Endodermal cell (in vitro differentiated cells): ENCODE data around the gene KIAA2012. TPM values are rescaled to one million over a fixed set of nuclear protein-coding genes. Genes with fewer than 3 reads are reported as not detected.
A peak's percentile ranks its signal among the peaks of the same experiment; 100 is the strongest.

Source experiments
- DNase-seq: peaks from one replicate; pipeline ENCODE4 v3.0.0-alpha.2; 2017
- H3K27ac ChIP-seq: 2 replicates; pipeline ENCODE4 v1.5.1; 2013; ENCODE audit warnings: mild to moderate bottlenecking, low read depth, low read length, moderate library complexity
- H3K27me3 ChIP-seq: 2 replicates; pipeline ENCODE4 v1.6.1; 2013; ENCODE audit warnings: mild to moderate bottlenecking, low read length, moderate library complexity; ENCODE audit not compliant: insufficient read depth, control insufficient read depth, poor library complexity, severe bottlenecking
- H3K36me3 ChIP-seq: 2 replicates; pipeline ENCODE4 v1.7.0; 2013; ENCODE audit warnings: mild to moderate bottlenecking, low read length, moderate library complexity; ENCODE audit not compliant: control insufficient read depth, insufficient read depth
- H3K4me1 ChIP-seq: one replicate; pipeline ENCODE4 v1.7.0; 2013; ENCODE audit warnings: low read length; ENCODE audit not compliant: control insufficient read depth, insufficient read depth
- H3K4me3 ChIP-seq: 2 replicates; pipeline ENCODE4 v1.5.1; 2013; ENCODE audit warnings: mild to moderate bottlenecking, low read length, moderate library complexity
- H3K9ac ChIP-seq: 2 replicates; pipeline ENCODE4 v1.6.1; 2013; ENCODE audit warnings: mild to moderate bottlenecking, low read length, moderate library complexity; ENCODE audit not compliant: poor library complexity, severe bottlenecking; ENCODE audit errors: extremely low read depth
- H3K9me3 ChIP-seq: 2 replicates; pipeline ENCODE4 v1.6.1; 2013; ENCODE audit warnings: mild to moderate bottlenecking, low read length, moderate library complexity; ENCODE audit not compliant: control insufficient read depth
- H3K27ac Mint-ChIP-seq: 2 replicates; pipeline ENCODE4 v1.8.0; 2020; ENCODE audit warnings: mixed read lengths
- H3K27me3 Mint-ChIP-seq: 2 replicates; pipeline ENCODE4 v1.8.0; 2021; ENCODE audit warnings: mild to moderate bottlenecking, mixed read lengths; ENCODE audit not compliant: insufficient read depth
- H3K36me3 Mint-ChIP-seq: 2 replicates; pipeline ENCODE4 v1.8.0; 2020; ENCODE audit warnings: low read depth, mixed read lengths
- H3K4me1 Mint-ChIP-seq: 2 replicates; pipeline ENCODE4 v1.8.0; 2020; ENCODE audit warnings: mixed read lengths
- H3K4me3 Mint-ChIP-seq: 2 replicates; pipeline ENCODE4 v1.8.0; 2020; ENCODE audit warnings: mild to moderate bottlenecking, moderate library complexity, mixed read lengths
- H3K9me3 Mint-ChIP-seq: 2 replicates; pipeline ENCODE4 v1.8.0; 2020; ENCODE audit warnings: mild to moderate bottlenecking, mixed read lengths
- CTCF ChIP-seq: fragments of 200-600 bp; sonication (generic); conservative IDR thresholded peaks from 2 replicates; pipeline ENCODE4 v1.5.0; 2021; ENCODE audit warnings: antibody characterized with exemption, mild to moderate bottlenecking
- WGBS, 2 experiments: methylation state at CpG; one replicate each; pipeline versions ENCODE4 v1.1.5 to v1.1.7; 2013; ENCODE audit warnings: missing lambda C conversion rate in 2 of 2, mixed read lengths in 1 of 2; ENCODE audit not compliant: insufficient coverage in 1 of 2, insufficient read length in 1 of 2; 5-methylcytosine and 5-hydroxymethylcytosine counted together
- total RNA-seq, 2 donors: library from RNA; stranded (reverse); fragmentation: NEBNext Ultra II Directional in 1 of 2; extraction: Animal tissue kit (Norgen Biotek cat#: 25700) in 1 of 2; gene quantifications; 2 replicates in 1 of 2; 3 replicates in 1 of 2; pipeline ENCODE4 v1.2.1, GENCODE V29; 2021

Gene KIAA2012
- total RNA-seq, 2 donors from 2014 or later, result 0.62 to 1.0 TPM

GRCh38 chr2:202031246-202031951, 41.7 kb upstream of the KIAA2012 start:
- Histone ChIP-seq H3K27ac (no peak overlapping the region), H3K9ac (no peak overlapping the region), H3K4me3 (peak overlapping the region; percentile 96), H3K36me3 (peaks cover 19% of the 10 kb centered on the region), H3K9me3 (no peaks in the 10 kb centered on the region), H3K4me1 (peaks cover 3% of the 10 kb centered on the region), H3K27me3 (no peaks in the 10 kb centered on the region)
- Mint-ChIP-seq H3K4me3 (no peak overlapping the region), H3K4me1 (peaks cover 18% of the 10 kb centered on the region), H3K36me3 (peaks cover 3% of the 10 kb centered on the region), H3K27ac (peak overlapping the region; percentile 99), H3K9me3 (no peaks in the 10 kb centered on the region), H3K27me3 (peaks cover 35% of the 10 kb centered on the region)
- TF ChIP-seq CTCF, result no peak
- 35% methylated on average over 3 of the region's 4 CpGs; no CpG with 5 or more reads in 1 of the 2 experiments for WGBS, 2 experiments
- no peak for DNase-seq

GRCh38 chr2:202032846-202033316, 40.2 kb upstream of the KIAA2012 start:
- Histone ChIP-seq H3K36me3 (peaks cover 34% of the 10 kb centered on the region), H3K27ac (peak overlapping the region; percentile 99), H3K9ac (peak overlapping the region; percentile 95), H3K4me1 (no peaks in the 10 kb centered on the region), H3K4me3 (peak overlapping the region; percentile 96), H3K9me3 (no peaks in the 10 kb centered on the region), H3K27me3 (no peaks in the 10 kb centered on the region)
- no peaks in the 10 kb centered on the region for H3K9me3 Mint-ChIP-seq
- peaks cover 3% of the 10 kb centered on the region for H3K36me3 Mint-ChIP-seq
- peak overlapping the region; percentile 99 for H3K27ac Mint-ChIP-seq
- WGBS, 2 experiments, result 0% methylated on average over 13 to 42 of the region's 42 CpGs
- H3K27me3 Mint-ChIP-seq, result peaks cover 26% of the 10 kb centered on the region
- TF ChIP-seq CTCF, result no peak
- no peak overlapping the region for H3K4me3 Mint-ChIP-seq
- peak; percentile 87 for DNase-seq
- H3K4me1 Mint-ChIP-seq, result peaks cover 14% of the 10 kb centered on the region

DNA sequence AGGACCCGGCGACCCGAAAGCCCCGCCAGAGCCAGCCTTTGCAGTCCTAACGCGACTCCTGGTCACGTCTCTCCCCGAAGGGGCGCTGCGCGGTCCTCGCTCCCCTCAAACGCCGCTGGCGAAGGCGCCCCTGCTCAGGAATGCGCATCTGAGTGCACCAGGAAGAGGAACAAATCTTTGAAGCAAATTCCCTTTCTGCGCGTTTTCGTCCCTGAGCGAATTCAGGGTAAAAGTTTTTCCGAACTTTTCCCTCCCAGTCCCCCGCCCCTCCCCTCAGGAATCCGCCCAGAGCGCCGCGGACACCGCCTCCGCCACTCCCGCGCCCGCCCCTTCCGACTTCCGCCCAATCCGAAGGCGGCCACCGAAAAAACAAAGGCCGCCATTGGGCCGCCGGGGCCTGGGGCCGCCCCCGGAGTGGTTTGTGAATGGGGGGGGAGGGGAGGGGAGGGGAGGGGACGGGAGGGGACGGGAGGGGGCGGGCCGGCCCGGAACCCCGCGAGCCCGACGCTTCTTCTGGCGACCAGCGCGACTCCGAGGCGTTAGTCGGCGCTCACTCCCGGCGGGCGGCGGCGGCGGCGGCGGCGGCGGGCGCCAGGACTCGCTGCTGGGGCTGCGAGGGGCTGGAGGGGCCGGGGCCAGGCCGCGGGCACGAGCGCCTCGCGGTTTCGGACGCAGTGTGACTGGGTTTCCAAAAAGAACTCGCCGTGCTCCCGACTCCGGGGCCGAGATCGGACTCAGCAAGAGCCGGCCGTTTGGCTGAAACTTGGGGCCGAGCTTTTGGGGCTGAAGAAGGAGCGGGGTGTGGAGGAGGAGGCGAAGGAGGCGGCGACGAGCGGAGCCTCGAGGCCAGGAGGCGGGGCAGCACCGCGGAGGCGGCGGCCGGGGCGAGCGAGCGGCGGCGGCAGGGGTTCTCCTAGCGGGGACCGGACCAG, 39.5 kb upstream of the KIAA2012 start, which contains the start of gene FZD7:
TSS of gene FZD7 (plus strand) at position 539 of the 932 bp plus-strand sequence. CDS start 793 bp downstream, outside the sequence.
- no peak within 1 kb of the TSS for H3K4me3 Mint-ChIP-seq
- TF ChIP-seq CTCF, result peak; percentile 57
- Histone ChIP-seq H3K36me3 (peaks cover 41% of the 10 kb centered on the region), H3K9ac (peak within 1 kb of the TSS; percentile 95), H3K4me3 (peak within 1 kb of the TSS; percentile 97), H3K4me1 (no peaks in the 10 kb centered on the region), H3K27me3 (no peaks in the 10 kb centered on the region), H3K27ac (peak within 1 kb of the TSS; percentile 99), H3K9me3 (no peaks in the 10 kb centered on the region)
- peak within 1 kb of the TSS; percentile 99 for H3K27ac Mint-ChIP-seq
- peak; percentile 98 for DNase-seq
- 0% methylated on average over 52 to 99 of the region's 109 CpGs for WGBS, 2 experiments
- H3K9me3 Mint-ChIP-seq, result no peaks in the 10 kb centered on the region
- peaks cover 16% of the 10 kb centered on the region for H3K4me1 Mint-ChIP-seq
- H3K27me3 Mint-ChIP-seq, result peaks cover 20% of the 10 kb centered on the region
- peaks cover 5% of the 10 kb centered on the region for H3K36me3 Mint-ChIP-seq
